ENCODE measurements around the gene HINT2.

The HINT2 gene

GRCh38 chr9:35766997-35767396 is 47.8 kb downstream of the HINT2 start:
- Histone ChIP-seq H3K9me3 (ENCODE audit: insufficient read depth, low read length) (no peaks in the 10 kb centered on the region), H2AFZ (ENCODE audit: low read depth, low read length) (no peak overlapping the region), H3K79me2 (ENCODE audit: low read length) (no peaks in the 10 kb centered on the region), H3K4me3 (ENCODE audit: low read length) (no peak overlapping the region), H3K4me2 (ENCODE audit: low read length) (no peak overlapping the region), H3K4me1 (ENCODE audit: low read length) (peaks cover 7% of the 10 kb centered on the region; the same call in 1 of the 2 replicates), H3K27me3 (ENCODE audit: low read depth, low read length) (no peaks in the 10 kb centered on the region), H3K36me3 (replicated peaks; ENCODE audit: low read depth, low read length) (no peaks in the 10 kb centered on the region), H3K9ac (ENCODE audit: low read length) (no peak overlapping the region), H4K20me1 (ENCODE audit: insufficient read depth, low read length) (no peaks in the 10 kb centered on the region), H3K27ac (ENCODE audit: low read length) (no peak overlapping the region)
- TF ChIP-seq EZH2phosphoT487 (IDR thresholded peaks at IDR 0.05; ENCODE audit: low read depth), result no peak
- TF ChIP-seq, protein P1, sequence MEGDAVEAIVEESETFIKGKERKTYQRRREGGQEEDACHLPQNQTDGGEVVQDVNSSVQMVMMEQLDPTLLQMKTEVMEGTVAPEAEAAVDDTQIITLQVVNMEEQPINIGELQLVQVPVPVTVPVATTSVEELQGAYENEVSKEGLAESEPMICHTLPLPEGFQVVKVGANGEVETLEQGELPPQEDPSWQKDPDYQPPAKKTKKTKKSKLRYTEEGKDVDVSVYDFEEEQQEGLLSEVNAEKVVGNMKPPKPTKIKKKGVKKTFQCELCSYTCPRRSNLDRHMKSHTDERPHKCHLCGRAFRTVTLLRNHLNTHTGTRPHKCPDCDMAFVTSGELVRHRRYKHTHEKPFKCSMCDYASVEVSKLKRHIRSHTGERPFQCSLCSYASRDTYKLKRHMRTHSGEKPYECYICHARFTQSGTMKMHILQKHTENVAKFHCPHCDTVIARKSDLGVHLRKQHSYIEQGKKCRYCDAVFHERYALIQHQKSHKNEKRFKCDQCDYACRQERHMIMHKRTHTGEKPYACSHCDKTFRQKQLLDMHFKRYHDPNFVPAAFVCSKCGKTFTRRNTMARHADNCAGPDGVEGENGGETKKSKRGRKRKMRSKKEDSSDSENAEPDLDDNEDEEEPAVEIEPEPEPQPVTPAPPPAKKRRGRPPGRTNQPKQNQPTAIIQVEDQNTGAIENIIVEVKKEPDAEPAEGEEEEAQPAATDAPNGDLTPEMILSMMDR (IDR thresholded peaks at IDR 0.05; ENCODE audit: low read depth, low read length), result no peak

DNA sequence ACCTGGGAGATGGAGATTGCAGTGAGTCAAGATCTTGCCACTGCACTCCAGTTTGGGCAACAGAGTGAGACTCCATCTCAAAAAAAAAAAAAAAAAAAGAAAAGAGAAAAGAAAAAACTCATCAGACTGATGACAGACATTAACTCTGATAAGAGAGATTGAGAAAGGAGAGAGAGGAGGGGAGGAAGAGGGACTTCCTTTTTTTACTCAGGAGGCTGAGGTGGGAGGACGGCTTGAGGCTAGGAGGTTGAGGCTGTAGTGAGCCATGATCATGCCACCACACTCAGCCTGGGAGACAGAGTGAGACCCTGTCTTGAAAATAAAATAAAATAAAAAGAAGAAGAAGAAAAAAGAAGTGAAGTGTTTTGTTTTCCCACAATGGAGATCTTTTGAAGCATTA is 51.0 kb downstream of the HINT2 start:
- no peaks in the 10 kb centered on the region for H4K20me1 ChIP-seq (ENCODE audit: insufficient read depth, low read length)

DNA sequence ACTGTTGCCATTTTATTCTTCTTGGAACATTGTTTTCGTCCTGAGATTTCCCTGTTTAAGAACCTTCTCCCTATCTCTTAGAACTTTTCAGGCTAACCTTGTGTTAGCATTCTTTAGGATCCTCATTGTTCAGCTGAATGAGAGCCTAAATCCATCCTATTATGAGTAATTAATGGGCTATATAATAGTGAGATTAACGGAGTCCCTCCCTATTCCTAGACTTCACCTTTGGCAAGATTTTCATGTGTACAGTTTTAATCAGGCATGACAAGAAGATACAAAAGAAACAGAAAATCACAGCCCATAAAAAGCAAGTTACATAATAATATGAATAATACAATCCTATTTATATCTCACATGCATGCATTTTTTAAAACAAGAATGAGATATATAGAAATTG is 51.7 kb downstream of the HINT2 start:
- Histone ChIP-seq H2AFZ (ENCODE audit: low read depth, low read length) (no peak overlapping the region), H3K27me3 (ENCODE audit: low read depth, low read length) (no peaks in the 10 kb centered on the region), H3K27ac (ENCODE audit: low read length) (no peak overlapping the region), H3K79me2 (ENCODE audit: low read length) (peaks cover 21% of the 10 kb centered on the region), H3K9me3 (ENCODE audit: insufficient read depth, low read length) (no peaks in the 10 kb centered on the region), H3K4me2 (ENCODE audit: low read length) (no peak overlapping the region), H3K4me3 (ENCODE audit: low read length) (no peak overlapping the region), H3K4me1 (ENCODE audit: low read length) (peaks cover 26% of the 10 kb centered on the region), H3K9ac (ENCODE audit: low read length) (no peak overlapping the region), H3K36me3 (replicated peaks; ENCODE audit: low read depth, low read length) (peaks cover 7% of the 10 kb centered on the region), H4K20me1 (ENCODE audit: insufficient read depth, low read length) (no peaks in the 10 kb centered on the region)
- TF ChIP-seq EZH2phosphoT487 (IDR thresholded peaks at IDR 0.05; ENCODE audit: low read depth), result no peak
- TF ChIP-seq, protein P1 (IDR thresholded peaks at IDR 0.05; ENCODE audit: low read depth, low read length), result no peak

More for the DNA sequence above, 51.0 kb downstream of the HINT2 start:
- no peak overlapping the region for H2AFZ ChIP-seq (ENCODE audit: low read depth, low read length)
- TF ChIP-seq EZH2phosphoT487 (IDR thresholded peaks at IDR 0.05; ENCODE audit: low read depth), result no peak
- TF ChIP-seq, protein P1 (IDR thresholded peaks at IDR 0.05; ENCODE audit: low read depth, low read length), result no peak
- no peak overlapping the region for H3K4me3 ChIP-seq (ENCODE audit: low read length)
- peaks cover 15% of the 10 kb centered on the region for H3K79me2 ChIP-seq (ENCODE audit: low read length)
- peaks cover 7% of the 10 kb centered on the region for H3K36me3 ChIP-seq (replicated peaks; ENCODE audit: low read depth, low read length)
- H3K9ac ChIP-seq (ENCODE audit: low read length), result no peak overlapping the region
- no peak overlapping the region for H3K4me2 ChIP-seq (ENCODE audit: low read length)
- H3K9me3 ChIP-seq (ENCODE audit: insufficient read depth, low read length), result no peaks in the 10 kb centered on the region
- no peaks in the 10 kb centered on the region for H3K27me3 ChIP-seq (ENCODE audit: low read depth, low read length)
- H3K4me1 ChIP-seq (ENCODE audit: low read length), result peaks cover 20% of the 10 kb centered on the region
- no peak overlapping the region for H3K27ac ChIP-seq (ENCODE audit: low read length)

Data from OCI-LY3 (cell line).